ENCODE results near the gene TENM3.

Gene TENM3

GRCh38 chr4:182828360-182829025 lies 585.3 kb downstream of the TENM3 start:
- no peak overlapping the region for H3K4me3 ChIP-seq (replicated peaks in 1 of 2; ENCODE audit: low read depth in 2 of 2, low read length in 2 of 2)
- DNase-seq (ENCODE audit: low read depth in 2 of 2): no peak
- no peak for TF ChIP-seq CTCF (IDR thresholded peaks at IDR 0.05; ENCODE audit: low read depth, low read length)

GRCh38 chr4:182829196-182829595 lies 586.0 kb downstream of the TENM3 start:
- H3K4me3 ChIP-seq (replicated peaks in 1 of 2; ENCODE audit: low read depth in 2 of 2, low read length in 2 of 2): no peak overlapping the region
- no peak for TF ChIP-seq CTCF (IDR thresholded peaks at IDR 0.05; ENCODE audit: low read depth, low read length)
- DNase-seq (ENCODE audit: low read depth in 2 of 2): no peak

GRCh38 chr4:182831376-182831775 lies 588.2 kb downstream of the TENM3 start:
- H3K4me3 ChIP-seq (replicated peaks in 1 of 2; ENCODE audit: low read depth in 2 of 2, low read length in 2 of 2): no peak overlapping the region
- TF ChIP-seq CTCF (IDR thresholded peaks at IDR 0.05; ENCODE audit: low read depth, low read length): no peak
- no peak for DNase-seq (ENCODE audit: low read depth in 2 of 2)

GRCh38 chr4:182832352-182833120 lies 589.3 kb downstream of the TENM3 start:
- DNase-seq (ENCODE audit: low read depth in 2 of 2): no peak
- TF ChIP-seq CTCF (IDR thresholded peaks at IDR 0.05; ENCODE audit: low read depth, low read length): no peak
- H3K4me3 ChIP-seq (replicated peaks in 1 of 2; ENCODE audit: low read depth in 2 of 2, low read length in 2 of 2): no peak overlapping the region

- no peak for DNase-seq (ENCODE audit: low read depth in 2 of 2)
- H3K4me3 ChIP-seq (replicated peaks in 1 of 2; ENCODE audit: low read depth in 2 of 2, low read length in 2 of 2): no peak overlapping the region
- no peak for TF ChIP-seq CTCF (IDR thresholded peaks at IDR 0.05; ENCODE audit: low read depth, low read length)
Measured at GRCh38 chr4:182835006-182835740, 592.0 kb downstream of the TENM3 start.

- no peak for TF ChIP-seq CTCF (IDR thresholded peaks at IDR 0.05; ENCODE audit: low read depth, low read length)
- H3K4me3 ChIP-seq (replicated peaks in 1 of 2; ENCODE audit: low read depth in 2 of 2, low read length in 2 of 2): no peak overlapping the region
- no peak for DNase-seq (ENCODE audit: low read depth in 2 of 2)
Measured at GRCh38 chr4:182837831-182838230, 594.6 kb downstream of the TENM3 start.
